Astrocyte (in vitro differentiated cells and primary cell): Measurements from ENCODE around the gene LCE1A. TPM values are rescaled to one million over a fixed set of nuclear protein-coding genes. Genes with fewer than 3 reads are reported as not detected.

Experiments used
- DNase-seq: peaks from one replicate; pipeline ENCODE4 v3.0.0-alpha.2; 2010; ENCODE audit warnings: low read depth
- FAIRE-seq: peaks from 2 replicates; lab custom pipeline; 2011; peaks lifted over from hg19 to GRCh38; lab: Jason Lieb, UNC
- H2AFZ ChIP-seq: 2 replicates; pipeline ENCODE4 v1.6.0; 2012; ENCODE audit warnings: low read depth, low read length, inconsistent platforms
- H3K27ac ChIP-seq: 2 replicates; pipeline ENCODE4 v1.5.1; 2011; ENCODE audit warnings: low read depth, low read length, inconsistent platforms
- H3K27me3 ChIP-seq: 2 replicates; pipeline ENCODE4 v1.6.0; 2011; ENCODE audit warnings: low read length, inconsistent platforms; ENCODE audit not compliant: insufficient read depth
- H3K36me3 ChIP-seq: 2 replicates; pipeline ENCODE4 v1.5.1; 2011; ENCODE audit warnings: low read length, inconsistent platforms; ENCODE audit not compliant: insufficient read depth
- H3K4me1 ChIP-seq: 2 replicates; pipeline ENCODE4 v1.5.1; 2011; ENCODE audit warnings: low read length, inconsistent platforms; ENCODE audit not compliant: insufficient read depth
- H3K4me2 ChIP-seq: 2 replicates; pipeline ENCODE4 v1.6.0; 2012; ENCODE audit warnings: low read length, inconsistent platforms
- H3K4me3 ChIP-seq: 2 replicates; pipeline ENCODE4 v1.5.1; 2011; ENCODE audit warnings: low read depth, mild to moderate bottlenecking, low read length, inconsistent platforms; ENCODE audit not compliant: insufficient read depth
- H3K79me2 ChIP-seq: 2 replicates; pipeline ENCODE4 v1.6.0; 2012; ENCODE audit warnings: mild to moderate bottlenecking, low read length, inconsistent platforms; ENCODE audit not compliant: insufficient read depth
- H3K9ac ChIP-seq: 2 replicates; pipeline ENCODE4 v1.6.0; 2012; ENCODE audit warnings: mild to moderate bottlenecking, low read length, inconsistent platforms
- H3K9me3 ChIP-seq: 2 replicates; pipeline ENCODE4 v1.5.1; 2012; ENCODE audit warnings: low read depth, mild to moderate bottlenecking, low read length, inconsistent platforms; ENCODE audit not compliant: insufficient read depth
- H4K20me1 ChIP-seq: 2 replicates; pipeline ENCODE4 v1.6.0; 2012; ENCODE audit warnings: low read length, inconsistent platforms; ENCODE audit not compliant: insufficient read depth
- H3K27ac Mint-ChIP-seq: one replicate; pipeline ENCODE4 v1.8.0; 2021; ENCODE audit warnings: mild to moderate bottlenecking, mixed read lengths; ENCODE audit not compliant: unreplicated experiment
- H3K27me3 Mint-ChIP-seq: one replicate; pipeline ENCODE4 v1.8.0; 2021; ENCODE audit warnings: low read depth, mixed read lengths; ENCODE audit not compliant: unreplicated experiment
- H3K36me3 Mint-ChIP-seq: one replicate; pipeline ENCODE4 v1.8.0; 2021; ENCODE audit warnings: low read depth, mixed read lengths; ENCODE audit not compliant: unreplicated experiment
- H3K4me1 Mint-ChIP-seq: one replicate; pipeline ENCODE4 v1.8.0; 2021; ENCODE audit warnings: low read depth, mixed read lengths; ENCODE audit not compliant: unreplicated experiment
- H3K4me3 Mint-ChIP-seq: one replicate; pipeline ENCODE4 v1.8.0; 2021; ENCODE audit warnings: mild to moderate bottlenecking, moderate library complexity, mixed read lengths; ENCODE audit not compliant: unreplicated experiment
- H3K9me3 Mint-ChIP-seq: one replicate; pipeline ENCODE4 v1.8.0; 2021; ENCODE audit warnings: mild to moderate bottlenecking, mixed read lengths; ENCODE audit not compliant: unreplicated experiment
- CTCF ChIP-seq: IDR thresholded peaks from 2 replicates; pipeline ENCODE4 v1.5.1; 2011; ENCODE audit warnings: low read depth, mild to moderate bottlenecking, inconsistent platforms, low read length, moderate library complexity; ENCODE audit not compliant: insufficient read depth
- EZH2 ChIP-seq: IDR thresholded peaks from 2 replicates; pipeline ENCODE4 v1.6.1; 2012; ENCODE audit warnings: mild to moderate bottlenecking, low read length, inconsistent platforms; ENCODE audit not compliant: insufficient read depth
- total RNA-seq: library from RNA; stranded (reverse); gene quantifications from 2 replicates; pipeline ENCODE4 v1.2.1, GENCODE V29; 2021

The LCE1A gene
- total RNA-seq, 1 donor from 2014 or later = not detected

GRCh38 chr1:152870831-152871730 is 43.8 kb downstream of the LCE1A start:
- no peak for TF ChIP-seq EZH2
- TF ChIP-seq CTCF = peak; percentile 31
- Histone ChIP-seq H2AFZ (no peak overlapping the region), H3K36me3 (no peaks in the 10 kb centered on the region), H3K9ac (no peak overlapping the region), H3K27ac (no peak overlapping the region), H4K20me1 (no peaks in the 10 kb centered on the region), H3K9me3 (no peaks in the 10 kb centered on the region), H3K27me3 (peaks cover 3% of the 10 kb centered on the region), H3K4me1 (no peaks in the 10 kb centered on the region), H3K4me3 (no peak overlapping the region), H3K4me2 (no peak overlapping the region), H3K79me2 (no peaks in the 10 kb centered on the region)
- peak; percentile 8 for DNase-seq
- Mint-ChIP-seq H3K27me3 (peaks cover 4% of the 10 kb centered on the region), H3K4me1 (no peaks in the 10 kb centered on the region), H3K27ac (no peak overlapping the region), H3K36me3 (no peaks in the 10 kb centered on the region), H3K4me3 (no peak overlapping the region), H3K9me3 (no peaks in the 10 kb centered on the region)
- no peak for FAIRE-seq

DNA sequence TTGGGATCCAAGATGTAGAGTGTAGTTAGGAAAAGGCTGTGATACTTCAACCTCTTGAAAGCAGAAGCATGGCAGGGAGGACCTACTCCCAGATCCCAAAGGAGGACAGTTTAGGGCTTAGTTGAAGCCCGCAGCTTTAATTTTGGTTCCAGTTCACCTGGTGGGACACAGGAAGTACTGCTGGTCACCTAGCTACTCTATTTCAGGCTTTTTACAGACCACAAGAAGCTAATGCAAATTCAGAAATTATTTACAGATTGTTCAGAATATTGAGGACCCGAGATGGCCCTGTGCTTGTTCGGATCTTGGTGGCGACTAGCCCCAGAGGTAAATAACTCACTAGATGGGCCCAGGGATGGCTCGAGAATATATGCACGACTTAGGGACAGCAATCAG is 44.5 kb downstream of the LCE1A start:
- Histone ChIP-seq H3K9ac (no peak overlapping the region), H3K9me3 (no peaks in the 10 kb centered on the region), H2AFZ (no peak overlapping the region), H3K4me2 (no peak overlapping the region), H3K4me3 (no peak overlapping the region), H3K4me1 (no peaks in the 10 kb centered on the region), H4K20me1 (no peaks in the 10 kb centered on the region), H3K36me3 (no peaks in the 10 kb centered on the region), H3K27me3 (peaks cover 3% of the 10 kb centered on the region), H3K27ac (no peak overlapping the region), H3K79me2 (no peaks in the 10 kb centered on the region)
- no peaks in the 10 kb centered on the region for H3K36me3 Mint-ChIP-seq
- FAIRE-seq (no peak), DNase-seq (no peak)
- no peak overlapping the region for H3K27ac Mint-ChIP-seq
- H3K4me1 Mint-ChIP-seq = no peaks in the 10 kb centered on the region
- H3K9me3 Mint-ChIP-seq = no peaks in the 10 kb centered on the region
- TF ChIP-seq CTCF = no peak
- TF ChIP-seq EZH2 = no peak
- no peak overlapping the region for H3K4me3 Mint-ChIP-seq
- H3K27me3 Mint-ChIP-seq = peaks cover 6% of the 10 kb centered on the region

DNA sequence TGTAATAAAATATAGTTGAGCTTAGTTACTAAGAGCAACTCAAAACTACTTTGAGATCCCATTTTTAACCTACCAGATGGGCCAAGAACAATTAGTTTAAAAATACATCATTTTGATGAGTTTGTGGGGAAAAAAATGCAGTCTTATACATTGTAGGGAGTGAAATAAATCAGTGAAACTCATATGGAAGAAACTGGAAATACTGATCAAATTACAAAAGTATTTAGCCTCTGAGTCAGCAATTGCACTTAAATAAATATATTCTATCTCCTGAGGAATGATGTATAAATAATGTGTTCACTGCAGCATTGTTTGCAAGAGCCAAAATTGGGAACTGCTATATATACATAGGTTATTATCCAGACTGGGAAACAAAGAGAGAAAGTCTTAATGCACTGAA is 46.2 kb downstream of the LCE1A start:
- H3K9me3 ChIP-seq = no peaks in the 10 kb centered on the region
- no peaks in the 10 kb centered on the region for H3K36me3 ChIP-seq
- Mint-ChIP-seq H3K4me3 (no peak overlapping the region), H3K9me3 (no peaks in the 10 kb centered on the region), H3K36me3 (no peaks in the 10 kb centered on the region), H3K27me3 (peaks cover 6% of the 10 kb centered on the region), H3K4me1 (no peaks in the 10 kb centered on the region), H3K27ac (no peak overlapping the region)
- no peaks in the 10 kb centered on the region for H4K20me1 ChIP-seq
- H3K27ac ChIP-seq = no peak overlapping the region
- no peak overlapping the region for H3K9ac ChIP-seq
- no peak overlapping the region for H3K4me2 ChIP-seq
- DNase-seq = peak; percentile 36
- no peaks in the 10 kb centered on the region for H3K27me3 ChIP-seq
- TF ChIP-seq EZH2 (no peak), CTCF (no peak)
- no peaks in the 10 kb centered on the region for H3K4me1 ChIP-seq
- no peaks in the 10 kb centered on the region for H3K79me2 ChIP-seq
- FAIRE-seq = no peak
- no peak overlapping the region for H3K4me3 ChIP-seq
- no peak overlapping the region for H2AFZ ChIP-seq
